NCI-H2029 treated with DMSO at 0.1 percent for 48 hours (cell line): ENCODE data around the gene PACSIN1.

Experiments used
- DNase-seq: peaks from one replicate; lab custom pipeline; 2025; lab: John Stamatoyannopoulos, UW

PACSIN1 gene

GRCh38 chr6:34544776-34545471 lies 79.0 kb downstream of the PACSIN1 start:
- no peak for DNase-seq

- peak; percentile 84 for DNase-seq
Observed at GRCh38 chr6:34546551-34547321, 80.9 kb downstream of the PACSIN1 start.

- DNase-seq = no peak
Observed at GRCh38 chr6:34547701-34548644, 82.1 kb downstream of the PACSIN1 start.

GRCh38 chr6:34549026-34549803 lies 83.3 kb downstream of the PACSIN1 start:
- DNase-seq = no peak

GRCh38 chr6:34549804-34550202 lies 83.9 kb downstream of the PACSIN1 start:
- no peak for DNase-seq

GRCh38 chr6:34551720-34552119 lies 85.8 kb downstream of the PACSIN1 start:
- DNase-seq = no peak

- no peak for DNase-seq
Observed at GRCh38 chr6:34552620-34553019, 86.7 kb downstream of the PACSIN1 start.

GRCh38 chr6:34553146-34553545 lies 87.3 kb downstream of the PACSIN1 start:
- no peak for DNase-seq

- DNase-seq = no peak
Observed at GRCh38 chr6:34553750-34554149, 87.9 kb downstream of the PACSIN1 start.

- no peak for DNase-seq
Observed at GRCh38 chr6:34554291-34555006, 88.6 kb downstream of the PACSIN1 start.

GRCh38 chr6:34555007-34555322 lies 89.1 kb downstream of the PACSIN1 start:
- DNase-seq = no peak

GRCh38 chr6:34555328-34555727 lies 89.5 kb downstream of the PACSIN1 start:
- DNase-seq = no peak

- peak; percentile 54 for DNase-seq
Observed at GRCh38 chr6:34556031-34556471, 90.2 kb downstream of the PACSIN1 start, which contains the start of gene SPDEF. TSS of gene SPDEF (minus strand) at chr6:34556329. CDS start at chr6:34544455, 11,874 bp downstream.

GRCh38 chr6:34556493-34556892 lies 90.6 kb downstream of the PACSIN1 start:
- DNase-seq = no peak

- DNase-seq = no peak
Observed at GRCh38 chr6:34557228-34557627, 91.4 kb downstream of the PACSIN1 start.

GRCh38 chr6:34558172-34558714 lies 92.4 kb downstream of the PACSIN1 start:
- no peak for DNase-seq

- DNase-seq = no peak
Observed at GRCh38 chr6:34559651-34560365, 93.9 kb downstream of the PACSIN1 start.

GRCh38 chr6:34560366-34561226 lies 94.7 kb downstream of the PACSIN1 start:
- DNase-seq = peak; percentile 70

GRCh38 chr6:34561227-34561530 lies 95.3 kb downstream of the PACSIN1 start:
- DNase-seq = no peak
